SJSA1 (cell line): ENCODE results near the gene LZTS2. TPM values are rescaled to one million over a fixed set of nuclear protein-coding genes. Genes with fewer than 3 reads are reported as not detected.

ENCODE experiments used
- total RNA-seq: library from RNA; depleted of rRNA; stranded (reverse); fragments of >200 nt; shearing (Covaris generic); gene quantifications from 2 replicates; pipeline ENCODE4 v1.2.3, GENCODE V29; 2014; rRNA removed

The LZTS2 gene
- total RNA-seq, 1 experiment from 2014 or later = 70.0 TPM

Other genes with a start within 250 kb of the LZTS2 start
- 31.4 and 50.1 TPM in 2 replicates for gene SLF2, start 86.8 kb upstream of the LZTS2 start, total RNA-seq
- gene SEMA4G, start 30.3 kb upstream of the LZTS2 start, total RNA-seq = 0.42 and 0.88 TPM in 2 replicates
- 63.7 and 69.4 TPM in 2 replicates for gene MRPL43, start 12.3 kb upstream of the LZTS2 start, total RNA-seq
- 4.3 and 7.5 TPM in 2 replicates for gene TWNK, start 12.3 kb upstream of the LZTS2 start, total RNA-seq
- 0.50 and 1.3 TPM in 2 replicates for gene PDZD7, start 31.3 kb downstream of the LZTS2 start, total RNA-seq
- gene SFXN3, start 31.4 kb downstream of the LZTS2 start, total RNA-seq = 29.6 and 52.4 TPM in 2 replicates
- gene KAZALD1, start 62.2 kb downstream of the LZTS2 start, total RNA-seq = 1.4 and 1.8 TPM in 2 replicates
- not detected in 2 replicates for gene TLX1, start 131.5 kb downstream of the LZTS2 start, total RNA-seq
- gene LBX1, start 229.7 kb downstream of the LZTS2 start, total RNA-seq = not detected in 2 replicates